Suprapubic skin (tissue), 3 donors: ENCODE results near the gene NDUFB2.

Experiments used
- CTCF ChIP-seq, 2 donors: fragments of 200-600 bp in 1 of 2; fragments of 450-650 bp in 1 of 2; sonication (generic) in 1 of 2; IDR thresholded peaks; one replicate each; pipeline ENCODE4 v1.5.1; 2016 to 2019; ENCODE audit warnings: antibody characterized with exemption in 2 of 2, mild to moderate bottlenecking in 1 of 2, moderate library complexity in 1 of 2
- EP300 ChIP-seq: sonication (generic); formaldehyde crosslinking; IDR thresholded peaks from one replicate; pipeline ENCODE4 v1.6.1; 2017; ENCODE audit warnings: antibody characterized with exemption
- POLR2A ChIP-seq, 2 donors: fragments of 450-650 bp; IDR thresholded peaks; one replicate each; pipeline ENCODE4 v1.6.1; 2017; ENCODE audit warnings: antibody characterized with exemption in 2 of 2, mild to moderate bottlenecking in 2 of 2, moderate library complexity in 2 of 2

GRCh38 chr7:140674356-140674800, 22.1 kb upstream of the NDUFB2 start:
- TF ChIP-seq CTCF (IDR thresholded peaks at IDR 0.05) (no peak), POLR2A (IDR thresholded peaks at IDR 0.05) (no peak), EP300 (no peak)
